ENCODE data around the gene PCCA.

- TF ChIP-seq CTCF (IDR thresholded peaks at IDR 0.05) (no peak), EP300 (IDR thresholded peaks at IDR 0.05) (no peak)
These were observed 74.5 kb downstream of the PCCA start for GRCh38 chr13:100163375-100163774.

Data from tibial nerve (tissue), 4 donors.